H9 (cell line): ENCODE measurements around the gene CMC4. TPM values are rescaled to one million over a fixed set of nuclear protein-coding genes. Genes with fewer than 3 reads are reported as not detected.

Experiments
- DNase-seq: peaks from one replicate; pipeline ENCODE4 v3.0.0-alpha.2; 2017
- H2AFZ ChIP-seq: one replicate; pipeline ENCODE4 v1.6.1; 2013; ENCODE audit warnings: mild to moderate bottlenecking, low read length, control low read depth, moderate library complexity
- H2AK5ac ChIP-seq: 2 replicates; pipeline ENCODE4 v1.6.1; 2013; ENCODE audit warnings: low read length, control low read depth, mixed read lengths; ENCODE audit not compliant: insufficient read length
- H2BK120ac ChIP-seq: one replicate; pipeline ENCODE4 v1.6.1; 2013; ENCODE audit warnings: low read depth, mild to moderate bottlenecking, low read length, control low read depth, inconsistent platforms; ENCODE audit not compliant: poor library complexity, severe bottlenecking
- H2BK12ac ChIP-seq: 2 replicates; pipeline ENCODE4 v1.6.1; 2013; ENCODE audit warnings: low read length, control low read depth, mixed read lengths, low read depth; ENCODE audit not compliant: insufficient read length
- H2BK15ac ChIP-seq: 2 replicates; pipeline ENCODE4 v1.6.1; 2013; ENCODE audit warnings: low read depth, low read length, control low read depth
- H2BK20ac ChIP-seq: one replicate; pipeline ENCODE4 v1.6.1; 2013; ENCODE audit warnings: low read depth, mild to moderate bottlenecking, low read length, control low read depth, inconsistent platforms; ENCODE audit not compliant: poor library complexity, severe bottlenecking
- H2BK5ac ChIP-seq: 2 replicates; pipeline ENCODE4 v1.6.1; 2013; ENCODE audit warnings: low read length, control low read depth, mixed read lengths; ENCODE audit not compliant: insufficient read length
- H3K14ac ChIP-seq: 2 replicates; pipeline ENCODE4 v1.6.1; 2013; ENCODE audit warnings: low read length, control low read depth; ENCODE audit not compliant: insufficient read depth
- H3K18ac ChIP-seq: 2 replicates; pipeline ENCODE4 v1.6.1; 2013; ENCODE audit warnings: low read depth, mild to moderate bottlenecking, mixed read lengths, low read length, control low read depth; ENCODE audit not compliant: insufficient read length
- H3K23ac ChIP-seq: 2 replicates; pipeline ENCODE4 v1.6.1; 2013; ENCODE audit warnings: low read length, control low read depth, mixed read lengths, low read depth; ENCODE audit not compliant: insufficient read length
- H3K23me2 ChIP-seq: 2 replicates; pipeline ENCODE4 v1.6.1; 2013; ENCODE audit warnings: low read depth, mild to moderate bottlenecking, mixed read lengths, low read length, control low read depth; ENCODE audit not compliant: insufficient read length, poor library complexity, severe bottlenecking
- H3K27ac ChIP-seq: 2 replicates; pipeline ENCODE4 v1.5.1; 2013; ENCODE audit warnings: low read length, control low read depth, mixed read lengths, low read depth; ENCODE audit not compliant: insufficient read length
- H3K27me3 ChIP-seq: 2 replicates; pipeline ENCODE4 v1.6.1; 2013; ENCODE audit warnings: low read length, control low read depth, inconsistent platforms; ENCODE audit not compliant: insufficient read depth
- H3K4ac ChIP-seq: 2 replicates; pipeline ENCODE4 v1.6.1; 2013; ENCODE audit warnings: low read depth, mild to moderate bottlenecking, control low read depth, inconsistent platforms, low read length, moderate library complexity
- H3K4me1 ChIP-seq: 2 replicates; pipeline ENCODE4 v1.6.1; 2013; ENCODE audit warnings: low read length, control low read depth, inconsistent platforms; ENCODE audit not compliant: insufficient read depth
- H3K4me2 ChIP-seq: 2 replicates; pipeline ENCODE4 v1.6.1; 2013; ENCODE audit warnings: low read length, control low read depth, mixed read lengths; ENCODE audit not compliant: insufficient read length, insufficient read depth
- H3K56ac ChIP-seq: 2 replicates; pipeline ENCODE4 v1.6.1; 2013; ENCODE audit warnings: low read depth, mild to moderate bottlenecking, mixed read lengths, low read length, control low read depth; ENCODE audit not compliant: insufficient read length
- H3K79me1 ChIP-seq: 2 replicates; pipeline ENCODE4 v1.6.1; 2013; ENCODE audit warnings: low read depth, mild to moderate bottlenecking, moderate library complexity, low read length, control low read depth, inconsistent platforms; ENCODE audit not compliant: insufficient read depth, poor library complexity, severe bottlenecking
- H3K79me2 ChIP-seq: 2 replicates; pipeline ENCODE4 v1.6.1; 2013; ENCODE audit warnings: low read length, control low read depth, inconsistent platforms; ENCODE audit not compliant: insufficient read depth
- H3K9ac ChIP-seq: 2 replicates; pipeline ENCODE4 v1.6.1; 2013; ENCODE audit warnings: low read length, control low read depth, mixed read lengths; ENCODE audit not compliant: insufficient read length; ENCODE audit errors: extremely low read depth
- H3K9me3 ChIP-seq: one replicate; pipeline ENCODE4 v1.6.1; 2013; ENCODE audit warnings: low read depth, low read length, inconsistent platforms; ENCODE audit not compliant: control insufficient read depth
- H3T11ph ChIP-seq: one replicate; pipeline ENCODE4 v1.6.1; 2013; ENCODE audit warnings: mild to moderate bottlenecking, low read length, control low read depth, inconsistent platforms
- H4K20me1 ChIP-seq: one replicate; pipeline ENCODE4 v1.6.1; 2013; ENCODE audit not compliant: control insufficient read depth, insufficient read length, insufficient read depth
- H4K5ac ChIP-seq: 2 replicates; pipeline ENCODE4 v1.6.1; 2013; ENCODE audit warnings: low read depth, mild to moderate bottlenecking, mixed read lengths, low read length, control low read depth; ENCODE audit not compliant: insufficient read length
- H4K8ac ChIP-seq: replicated peaks from 2 replicates; pipeline ENCODE4 v1.6.1; 2013; ENCODE audit warnings: low read length, control low read depth, mixed read lengths, low read depth; ENCODE audit not compliant: insufficient read length
- H4K91ac ChIP-seq: 2 replicates; pipeline ENCODE4 v1.6.1; 2013; ENCODE audit warnings: low read depth, mild to moderate bottlenecking, moderate library complexity, mixed read lengths, low read length, control low read depth; ENCODE audit not compliant: insufficient read length
- H3K27ac Mint-ChIP-seq, 3 experiments: 2 replicates in 2 of 3; 3 replicates in 1 of 3; pipeline ENCODE4 v1.8.0; 2020 to 2021; ENCODE audit warnings: mixed read lengths in 3 of 3, mild to moderate bottlenecking in 1 of 3, moderate library complexity in 1 of 3
- H3K27me3 Mint-ChIP-seq: 2 replicates; pipeline ENCODE4 v1.8.0; 2021; ENCODE audit warnings: low read depth, mild to moderate bottlenecking, moderate library complexity, mixed read lengths
- H3K36me3 Mint-ChIP-seq, 3 experiments: 2 replicates in 2 of 3; 3 replicates in 1 of 3; pipeline ENCODE4 v1.8.0; 2020 to 2021; ENCODE audit warnings: low read depth in 3 of 3, mixed read lengths in 3 of 3; ENCODE audit not compliant: insufficient read depth in 1 of 3
- H3K4me1 Mint-ChIP-seq, 2 experiments: 2 replicates each; pipeline ENCODE4 v1.8.0; 2020; ENCODE audit warnings: mixed read lengths in 2 of 2
- H3K4me3 Mint-ChIP-seq, 2 experiments: 2 replicates in 1 of 2; 3 replicates in 1 of 2; pipeline ENCODE4 v1.8.0; 2020 to 2021; ENCODE audit warnings: mild to moderate bottlenecking in 2 of 2, mixed read lengths in 2 of 2, moderate library complexity in 1 of 2
- H3K9me3 Mint-ChIP-seq, 2 experiments: 2 replicates in 1 of 2; 3 replicates in 1 of 2; pipeline ENCODE4 v1.8.0; 2020; ENCODE audit warnings: mild to moderate bottlenecking in 2 of 2, mixed read lengths in 2 of 2, moderate library complexity in 1 of 2
- WGBS: extraction: QIAGEN DNeasy Blood & Tissue Kit; methylation state at CpG from one replicate; pipeline ENCODE4 v1.1.7; 2013; ENCODE audit warnings: missing lambda C conversion rate, low lambda C conversion rate, mixed read lengths; ENCODE audit not compliant: insufficient read length; ENCODE audit errors: extremely low coverage; 5-methylcytosine and 5-hydroxymethylcytosine counted together
- total RNA-seq: library from RNA; stranded (reverse); gene quantifications from 2 replicates; pipeline ENCODE4 v1.2.1, GENCODE V29; 2021
- TF ChIP-seq, protein P1 (sequence below): fragments of 200-600 bp; sonication (generic); conservative IDR thresholded peaks from 3 replicates; pipeline ENCODE4 v1.8.0; 2021; ENCODE audit warnings: antibody characterized with exemption, mild to moderate bottlenecking

The CMC4 gene
- total RNA-seq, 1 experiment from 2014 or later: 6.2 TPM

DNA sequence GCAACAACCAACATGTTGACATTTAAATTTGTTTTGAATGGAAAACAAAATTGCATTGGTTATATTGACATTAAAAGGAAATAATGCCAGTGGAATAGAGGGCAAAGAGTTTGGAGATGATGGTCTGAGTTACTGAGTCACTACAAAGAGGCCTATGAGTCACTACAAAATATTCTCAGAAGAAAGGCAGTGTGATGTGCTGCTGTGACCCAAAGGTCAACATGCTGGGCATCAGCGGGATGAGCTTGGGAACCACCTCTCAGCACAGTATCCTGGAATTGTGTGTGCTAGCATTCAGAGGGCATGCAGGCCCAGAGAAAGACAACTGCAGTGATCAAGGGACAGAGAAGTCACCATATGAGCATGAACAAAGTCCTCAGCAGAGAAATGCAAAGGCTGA lies 2.8 kb downstream of the CMC4 start:
- no peak overlapping the region for H3K4me2 ChIP-seq
- no peak overlapping the region for H3K56ac ChIP-seq
- H3K36me3 Mint-ChIP-seq: peaks cover 6 to 10% (median 10%) of the 10 kb centered on the region in 3 experiments; a peak in 6 of 7 replicates
- no peak overlapping the region for H2BK120ac ChIP-seq
- no peaks in the 10 kb centered on the region for H3K27me3 Mint-ChIP-seq
- no peak overlapping the region for H3K23ac ChIP-seq
- no peaks in the 10 kb centered on the region for H3K79me1 ChIP-seq
- H3K18ac ChIP-seq: no peak overlapping the region
- peaks cover 42% of the 10 kb centered on the region for H3K9me3 ChIP-seq
- no peak overlapping the region for H3K4me3 Mint-ChIP-seq
- H4K20me1 ChIP-seq: no peaks in the 10 kb centered on the region
- H3K9ac ChIP-seq: no peak overlapping the region
- no peak for DNase-seq
- TF ChIP-seq, protein P1, sequence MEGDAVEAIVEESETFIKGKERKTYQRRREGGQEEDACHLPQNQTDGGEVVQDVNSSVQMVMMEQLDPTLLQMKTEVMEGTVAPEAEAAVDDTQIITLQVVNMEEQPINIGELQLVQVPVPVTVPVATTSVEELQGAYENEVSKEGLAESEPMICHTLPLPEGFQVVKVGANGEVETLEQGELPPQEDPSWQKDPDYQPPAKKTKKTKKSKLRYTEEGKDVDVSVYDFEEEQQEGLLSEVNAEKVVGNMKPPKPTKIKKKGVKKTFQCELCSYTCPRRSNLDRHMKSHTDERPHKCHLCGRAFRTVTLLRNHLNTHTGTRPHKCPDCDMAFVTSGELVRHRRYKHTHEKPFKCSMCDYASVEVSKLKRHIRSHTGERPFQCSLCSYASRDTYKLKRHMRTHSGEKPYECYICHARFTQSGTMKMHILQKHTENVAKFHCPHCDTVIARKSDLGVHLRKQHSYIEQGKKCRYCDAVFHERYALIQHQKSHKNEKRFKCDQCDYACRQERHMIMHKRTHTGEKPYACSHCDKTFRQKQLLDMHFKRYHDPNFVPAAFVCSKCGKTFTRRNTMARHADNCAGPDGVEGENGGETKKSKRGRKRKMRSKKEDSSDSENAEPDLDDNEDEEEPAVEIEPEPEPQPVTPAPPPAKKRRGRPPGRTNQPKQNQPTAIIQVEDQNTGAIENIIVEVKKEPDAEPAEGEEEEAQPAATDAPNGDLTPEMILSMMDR: no peak
- H3T11ph ChIP-seq: no peak overlapping the region
- no CpG with 5 or more reads among the region's 1 CpG for WGBS
- no peak overlapping the region for H2BK5ac ChIP-seq
- no peak overlapping the region for H3K14ac ChIP-seq
- H3K9me3 Mint-ChIP-seq: peaks cover 53 to 65% of the 10 kb centered on the region in 2 experiments
- no peaks in the 10 kb centered on the region for H3K27me3 ChIP-seq
- H4K8ac ChIP-seq: no peak overlapping the region
- H3K4ac ChIP-seq: no peak overlapping the region
- H2BK20ac ChIP-seq: no peak overlapping the region
- no peak overlapping the region for H4K5ac ChIP-seq
- peaks cover 8 to 15% of the 10 kb centered on the region in 2 experiments; a peak in 2 of 4 replicates for H3K4me1 Mint-ChIP-seq
- H2BK15ac ChIP-seq: no peak overlapping the region
- H2AK5ac ChIP-seq: no peak overlapping the region
- no peak overlapping the region for H2AFZ ChIP-seq
- H3K27ac ChIP-seq: no peak overlapping the region
- H3K23me2 ChIP-seq: peaks cover 5% of the 10 kb centered on the region
- no peak overlapping the region for H4K91ac ChIP-seq
- no peak overlapping the region for H3K27ac Mint-ChIP-seq
- H3K4me1 ChIP-seq: no peaks in the 10 kb centered on the region
- H2BK12ac ChIP-seq: no peak overlapping the region
- no peaks in the 10 kb centered on the region for H3K79me2 ChIP-seq
